ENCODE data around the gene TANGO2. TPM values are rescaled to one million over a fixed set of nuclear protein-coding genes. Genes with fewer than 3 reads are reported as not detected.
A peak's percentile ranks its signal among the peaks of the same experiment; 100 is the strongest.

Gene TANGO2
- polyA plus RNA-seq, 4 donors = 16.5 to 23.3 (median 20.9) TPM

DNA sequence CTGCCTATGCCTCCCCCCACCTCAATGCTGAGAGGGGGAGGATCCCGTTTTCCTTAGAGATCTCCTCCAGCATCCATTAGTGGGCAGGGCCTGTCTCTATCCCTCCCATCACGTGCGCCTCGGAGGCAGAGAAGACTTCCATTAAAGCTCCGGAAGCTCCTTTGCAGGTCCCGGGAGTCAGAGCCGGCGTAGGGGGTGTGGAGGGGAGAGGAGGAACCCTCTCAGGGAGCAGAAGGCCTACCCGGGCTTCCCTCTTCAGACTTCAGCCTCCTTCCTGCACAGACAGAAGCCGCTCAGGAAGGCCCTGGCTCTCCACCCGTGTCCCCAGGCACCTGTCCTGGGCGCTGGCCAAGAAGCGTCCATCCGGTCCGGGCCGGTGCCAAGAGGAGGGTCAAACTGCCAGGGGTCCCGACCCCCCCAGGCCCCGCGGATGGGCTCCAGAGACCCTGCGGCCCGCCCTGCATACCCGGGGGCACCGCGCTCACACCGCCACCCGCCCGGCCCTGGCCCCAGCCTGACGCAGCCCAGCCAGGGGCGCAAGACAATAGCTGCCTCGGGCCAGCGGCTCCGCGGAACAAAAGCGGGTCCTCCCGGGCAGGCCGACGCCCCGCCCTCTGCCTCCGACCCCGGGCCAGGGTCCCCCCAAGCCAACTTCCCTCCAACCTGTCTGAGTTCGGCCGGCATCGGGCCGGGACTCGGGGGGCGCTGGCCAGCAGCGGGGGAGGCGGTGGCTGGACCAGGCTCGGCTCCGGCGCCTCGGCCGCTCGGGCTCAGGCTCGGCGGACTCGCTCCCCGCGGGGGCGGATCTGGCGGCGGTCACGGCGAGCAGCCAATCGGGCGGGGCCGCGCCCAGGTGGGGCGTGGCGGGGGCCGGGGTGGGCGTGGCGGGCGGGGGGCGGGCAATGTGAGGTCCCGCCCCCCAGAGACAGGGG lies 34.2 kb upstream of the TANGO2 start:
- peak; percentile 73 to 86 for DNase-seq
- Histone ChIP-seq H3K4me3 (ENCODE audit: low read depth in 1 of 3, low read length in 3 of 3) (peak overlapping the region; percentile 55 to 59 (median 57)), H3K4me1 (ENCODE audit: control insufficient read depth in 3 of 3, insufficient read depth in 2 of 3, low read depth in 1 of 3, low read length in 2 of 3) (peaks cover 0 to 13% (median 2%) of the 10 kb centered on the region in 3 donors), H3K27me3 (ENCODE audit: control insufficient read depth in 3 of 3, insufficient read depth in 3 of 3, low read length in 3 of 3) (no peaks in the 10 kb centered on the region), H3K36me3 (ENCODE audit: control insufficient read depth in 3 of 3, insufficient read depth in 2 of 3, low read depth in 1 of 3, low read length in 3 of 3) (peaks cover 0 to 29% (median 0%) of the 10 kb centered on the region in 3 donors), H3K9me3 (ENCODE audit: control insufficient read depth in 2 of 2, insufficient read depth in 1 of 2, low read depth in 1 of 2, low read length in 1 of 2) (no peaks in the 10 kb centered on the region), H3K27ac (ENCODE audit: low read depth in 1 of 3, low read length in 2 of 3) (peak overlapping the region in 2 of 3 donors; percentile 37 to 42)
- WGBS, 3 donors = 1 to 5% (median 2%) methylated on average over 38 to 75 of the region's 76 CpGs
- FAIRE-seq = no peak

DNA sequence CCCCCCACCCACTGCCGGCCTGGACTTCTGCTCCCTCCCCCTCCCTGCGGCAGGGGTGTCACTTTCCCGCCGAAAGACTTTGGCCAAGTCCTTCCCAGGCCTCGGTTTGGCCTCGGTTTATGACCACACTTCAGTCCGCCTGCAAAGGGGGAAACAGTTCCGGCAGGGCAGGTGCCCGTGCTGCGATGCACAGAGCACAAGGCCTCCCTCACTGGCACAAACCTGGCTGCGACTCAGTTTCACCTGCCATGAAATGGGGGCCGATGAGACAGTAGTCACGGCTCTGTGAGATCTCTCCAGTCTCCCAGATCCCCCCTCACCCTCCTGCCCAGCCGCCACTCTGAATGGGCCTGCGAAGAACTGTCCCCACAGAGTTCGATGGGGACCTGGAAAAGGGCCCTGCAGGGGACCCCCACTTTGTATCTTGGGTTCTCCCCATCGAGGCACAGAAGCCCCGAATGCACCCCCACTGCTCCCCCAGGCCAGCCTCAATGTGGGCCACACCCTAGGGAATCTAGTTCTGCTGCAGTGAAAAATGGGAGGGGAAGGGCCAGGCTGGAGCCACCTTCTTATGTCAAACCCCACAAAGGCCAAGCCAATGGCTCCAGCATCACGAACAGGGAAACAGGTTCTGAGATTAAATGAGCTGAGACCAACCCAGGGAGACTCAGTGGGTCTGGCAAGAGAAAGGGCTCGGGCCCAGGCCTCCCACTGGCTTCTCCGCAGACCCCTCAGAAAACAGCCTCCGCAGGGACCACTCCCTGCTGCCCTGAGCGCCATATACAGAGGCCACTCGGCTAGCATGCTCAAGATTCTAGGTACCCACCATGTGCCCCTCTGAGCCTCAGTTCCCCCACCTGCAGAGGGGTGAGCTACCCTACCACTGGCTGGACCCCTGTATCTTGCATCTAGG lies 33.3 kb upstream of the TANGO2 start:
- DNase-seq = peak in 1 of 2 donors; percentile 46
- peaks cover 0 to 13% (median 2%) of the 10 kb centered on the region in 3 donors for H3K4me1 ChIP-seq (ENCODE audit: control insufficient read depth in 3 of 3, insufficient read depth in 2 of 3, low read depth in 1 of 3, low read length in 2 of 3)
- WGBS, 3 donors = 48 to 59% (median 56%) methylated on average over 21 to 24 of the region's 24 CpGs
- H3K27ac ChIP-seq (ENCODE audit: low read depth in 1 of 3, low read length in 2 of 3) = no peak overlapping the region
- no peak overlapping the region for H3K4me3 ChIP-seq (ENCODE audit: low read depth in 1 of 3, low read length in 3 of 3)
- H3K27me3 ChIP-seq (ENCODE audit: control insufficient read depth in 3 of 3, insufficient read depth in 3 of 3, low read length in 3 of 3) = no peaks in the 10 kb centered on the region
- peaks cover 0 to 22% (median 0%) of the 10 kb centered on the region in 3 donors for H3K36me3 ChIP-seq (ENCODE audit: control insufficient read depth in 3 of 3, insufficient read depth in 2 of 3, low read depth in 1 of 3, low read length in 3 of 3)
- no peaks in the 10 kb centered on the region for H3K9me3 ChIP-seq (ENCODE audit: control insufficient read depth in 2 of 2, insufficient read depth in 1 of 2, low read depth in 1 of 2, low read length in 1 of 2)
- no peak for FAIRE-seq

DNA sequence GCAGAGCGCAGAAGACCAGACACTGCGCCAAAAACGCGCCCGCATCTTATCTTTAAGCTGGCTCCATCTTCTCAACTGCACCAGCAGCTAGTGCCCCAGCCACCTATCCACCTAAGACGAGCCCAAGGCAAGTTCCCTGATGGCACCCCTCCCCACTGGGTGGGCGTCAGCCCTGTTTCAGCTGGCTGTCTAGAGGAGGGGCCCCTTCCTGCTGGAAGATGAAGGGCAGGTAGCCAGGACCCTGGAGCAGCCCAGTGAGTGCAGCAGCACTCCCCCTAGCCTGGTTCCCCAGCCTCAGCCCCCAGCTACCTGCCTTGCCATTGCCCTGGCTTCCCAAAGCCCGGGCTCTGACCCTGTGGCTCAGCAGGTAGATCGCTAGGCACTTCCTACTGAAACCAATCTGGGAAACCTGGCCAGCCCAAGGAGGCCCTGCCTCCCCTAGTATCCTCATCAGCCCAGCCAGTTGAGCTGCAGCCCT lies 32.5 kb upstream of the TANGO2 start:
- no peaks in the 10 kb centered on the region for H3K9me3 ChIP-seq (ENCODE audit: control insufficient read depth in 2 of 2, insufficient read depth in 1 of 2, low read depth in 1 of 2, low read length in 1 of 2)
- WGBS, 3 donors = 85 to 92% (median 88%) methylated on average over 9 of the region's 9 CpGs
- no peak overlapping the region for H3K27ac ChIP-seq (ENCODE audit: low read depth in 1 of 3, low read length in 2 of 3)
- FAIRE-seq (no peak), DNase-seq (no peak)
- H3K36me3 ChIP-seq (ENCODE audit: control insufficient read depth in 3 of 3, insufficient read depth in 2 of 3, low read depth in 1 of 3, low read length in 3 of 3) = peaks cover 0 to 18% (median 0%) of the 10 kb centered on the region in 3 donors
- H3K4me1 ChIP-seq (ENCODE audit: control insufficient read depth in 3 of 3, insufficient read depth in 2 of 3, low read depth in 1 of 3, low read length in 2 of 3) = peaks cover 0 to 13% (median 2%) of the 10 kb centered on the region in 3 donors
- no peak overlapping the region for H3K4me3 ChIP-seq (ENCODE audit: low read depth in 1 of 3, low read length in 3 of 3)
- no peaks in the 10 kb centered on the region for H3K27me3 ChIP-seq (ENCODE audit: control insufficient read depth in 3 of 3, insufficient read depth in 3 of 3, low read length in 3 of 3)

DNA sequence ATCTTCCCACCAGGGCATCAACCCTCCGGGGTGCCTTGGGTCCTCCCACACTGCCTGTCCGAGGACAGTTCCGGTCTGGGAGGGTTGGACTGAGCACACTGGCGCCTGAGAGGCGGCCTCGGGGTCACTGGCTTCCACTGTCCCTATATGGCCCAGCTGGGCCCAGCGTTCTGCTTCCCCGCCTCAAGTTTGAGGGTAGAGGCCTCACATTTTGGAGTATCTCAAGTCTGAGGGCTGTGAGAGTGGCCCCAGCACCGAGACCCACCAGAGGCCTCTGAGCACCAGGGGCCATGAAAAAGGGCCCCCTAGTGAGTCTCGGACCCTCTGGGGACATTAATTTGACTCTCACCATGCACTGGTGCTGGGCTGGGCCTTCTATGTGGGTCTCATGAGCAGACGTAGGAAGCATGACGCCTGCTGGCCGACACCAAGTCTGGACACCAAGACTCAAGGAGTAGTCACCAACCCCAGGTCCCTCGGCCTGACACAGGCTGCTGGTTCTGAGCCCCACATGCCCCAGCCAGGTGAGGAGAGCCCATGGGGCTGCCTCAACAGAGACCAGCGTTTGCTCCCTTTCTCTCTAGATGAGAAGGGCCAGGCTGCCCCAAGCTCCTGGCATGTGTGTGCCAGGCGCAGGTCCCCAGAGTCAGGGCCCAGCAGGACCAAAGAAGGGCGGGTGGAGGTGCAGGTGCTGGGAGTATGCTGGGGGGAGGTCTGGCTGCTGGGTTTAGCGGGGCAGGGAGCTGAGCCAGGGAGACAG lies 31.8 kb upstream of the TANGO2 start:
- H3K27ac ChIP-seq (ENCODE audit: low read depth in 1 of 3, low read length in 2 of 3) = peak overlapping the region in 1 of 3 donors; percentile 24
- no peak for FAIRE-seq

DNA sequence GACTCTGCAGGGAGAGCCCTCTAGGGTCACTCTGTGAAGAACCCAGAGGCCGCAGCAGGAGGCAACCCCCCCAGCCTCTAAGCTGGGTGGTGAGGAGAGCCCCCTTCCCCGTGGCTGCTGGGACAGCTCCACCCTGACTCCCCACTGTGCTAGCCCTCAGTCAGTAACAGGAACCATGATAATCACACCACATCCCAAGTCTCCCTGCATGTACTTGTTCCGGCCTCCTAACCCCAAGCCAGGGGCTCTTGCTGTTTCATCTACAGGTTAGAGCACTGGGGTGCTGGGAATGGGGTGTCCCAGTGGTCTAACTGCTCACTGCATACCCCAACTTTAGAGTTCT lies 31.2 kb upstream of the TANGO2 start:
- peaks cover 0 to 13% (median 2%) of the 10 kb centered on the region in 3 donors for H3K4me1 ChIP-seq (ENCODE audit: control insufficient read depth in 3 of 3, insufficient read depth in 2 of 3, low read depth in 1 of 3, low read length in 2 of 3)
- H3K27ac ChIP-seq (ENCODE audit: low read depth in 1 of 3, low read length in 2 of 3) = no peak overlapping the region
- peaks cover 0 to 11% (median 0%) of the 10 kb centered on the region in 3 donors for H3K36me3 ChIP-seq (ENCODE audit: control insufficient read depth in 3 of 3, insufficient read depth in 2 of 3, low read depth in 1 of 3, low read length in 3 of 3)
- no peaks in the 10 kb centered on the region for H3K9me3 ChIP-seq (ENCODE audit: control insufficient read depth in 2 of 2, insufficient read depth in 1 of 2, low read depth in 1 of 2, low read length in 1 of 2)
- FAIRE-seq (no peak), DNase-seq (no peak)
- H3K27me3 ChIP-seq (ENCODE audit: control insufficient read depth in 3 of 3, insufficient read depth in 3 of 3, low read length in 3 of 3) = no peaks in the 10 kb centered on the region
- 82 to 87% (median 83%) methylated on average over 3 of the region's 3 CpGs for WGBS, 3 donors
- no peak overlapping the region for H3K4me3 ChIP-seq (ENCODE audit: low read depth in 1 of 3, low read length in 3 of 3)

More for the DNA sequence above, 31.8 kb upstream of the TANGO2 start:
- no peaks in the 10 kb centered on the region for H3K9me3 ChIP-seq (ENCODE audit: control insufficient read depth in 2 of 2, insufficient read depth in 1 of 2, low read depth in 1 of 2, low read length in 1 of 2)
- peaks cover 0 to 12% (median 0%) of the 10 kb centered on the region in 3 donors for H3K36me3 ChIP-seq (ENCODE audit: control insufficient read depth in 3 of 3, insufficient read depth in 2 of 3, low read depth in 1 of 3, low read length in 3 of 3)
- 81 to 89% (median 88%) methylated on average over 18 of the region's 18 CpGs for WGBS, 3 donors
- no peaks in the 10 kb centered on the region for H3K27me3 ChIP-seq (ENCODE audit: control insufficient read depth in 3 of 3, insufficient read depth in 3 of 3, low read length in 3 of 3)
- no peak for DNase-seq
- no peak overlapping the region for H3K4me3 ChIP-seq (ENCODE audit: low read depth in 1 of 3, low read length in 3 of 3)
- H3K4me1 ChIP-seq (ENCODE audit: control insufficient read depth in 3 of 3, insufficient read depth in 2 of 3, low read depth in 1 of 3, low read length in 2 of 3) = peaks cover 0 to 13% (median 2%) of the 10 kb centered on the region in 3 donors

DNA sequence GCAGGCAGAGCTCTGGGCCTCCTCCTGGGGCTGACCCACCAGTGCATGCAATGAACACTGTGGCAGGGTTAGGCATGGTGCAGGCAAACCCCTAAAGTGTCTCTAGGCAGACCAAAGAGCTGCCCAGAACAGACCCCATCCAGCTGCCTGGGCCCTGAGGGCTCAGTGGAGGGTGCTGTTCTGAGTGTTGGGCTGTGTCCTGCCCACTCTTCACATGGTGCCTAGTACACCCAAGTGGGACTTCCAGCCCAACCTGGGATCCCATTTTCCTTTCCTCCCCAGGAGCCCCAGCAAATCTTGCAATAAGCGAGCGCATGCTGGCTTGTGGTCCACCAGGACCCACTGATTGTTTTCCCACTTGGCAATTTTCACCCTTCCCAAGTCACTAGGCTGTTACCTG lies 30.7 kb upstream of the TANGO2 start:
- Histone ChIP-seq H3K27ac (ENCODE audit: low read depth in 1 of 3, low read length in 2 of 3) (no peak overlapping the region), H3K4me3 (ENCODE audit: low read depth in 1 of 3, low read length in 3 of 3) (no peak overlapping the region), H3K4me1 (ENCODE audit: control insufficient read depth in 3 of 3, insufficient read depth in 2 of 3, low read depth in 1 of 3, low read length in 2 of 3) (peaks cover 0 to 13% (median 2%) of the 10 kb centered on the region in 3 donors), H3K36me3 (ENCODE audit: control insufficient read depth in 3 of 3, insufficient read depth in 2 of 3, low read depth in 1 of 3, low read length in 3 of 3) (peaks cover 0 to 10% (median 0%) of the 10 kb centered on the region in 3 donors), H3K27me3 (ENCODE audit: control insufficient read depth in 3 of 3, insufficient read depth in 3 of 3, low read length in 3 of 3) (no peaks in the 10 kb centered on the region), H3K9me3 (ENCODE audit: control insufficient read depth in 2 of 2, insufficient read depth in 1 of 2, low read depth in 1 of 2, low read length in 1 of 2) (no peaks in the 10 kb centered on the region)
- 49 to 100% (median 56%) methylated on average over 2 of the region's 2 CpGs for WGBS, 3 donors
- DNase-seq (no peak), FAIRE-seq (no peak)

DNA sequence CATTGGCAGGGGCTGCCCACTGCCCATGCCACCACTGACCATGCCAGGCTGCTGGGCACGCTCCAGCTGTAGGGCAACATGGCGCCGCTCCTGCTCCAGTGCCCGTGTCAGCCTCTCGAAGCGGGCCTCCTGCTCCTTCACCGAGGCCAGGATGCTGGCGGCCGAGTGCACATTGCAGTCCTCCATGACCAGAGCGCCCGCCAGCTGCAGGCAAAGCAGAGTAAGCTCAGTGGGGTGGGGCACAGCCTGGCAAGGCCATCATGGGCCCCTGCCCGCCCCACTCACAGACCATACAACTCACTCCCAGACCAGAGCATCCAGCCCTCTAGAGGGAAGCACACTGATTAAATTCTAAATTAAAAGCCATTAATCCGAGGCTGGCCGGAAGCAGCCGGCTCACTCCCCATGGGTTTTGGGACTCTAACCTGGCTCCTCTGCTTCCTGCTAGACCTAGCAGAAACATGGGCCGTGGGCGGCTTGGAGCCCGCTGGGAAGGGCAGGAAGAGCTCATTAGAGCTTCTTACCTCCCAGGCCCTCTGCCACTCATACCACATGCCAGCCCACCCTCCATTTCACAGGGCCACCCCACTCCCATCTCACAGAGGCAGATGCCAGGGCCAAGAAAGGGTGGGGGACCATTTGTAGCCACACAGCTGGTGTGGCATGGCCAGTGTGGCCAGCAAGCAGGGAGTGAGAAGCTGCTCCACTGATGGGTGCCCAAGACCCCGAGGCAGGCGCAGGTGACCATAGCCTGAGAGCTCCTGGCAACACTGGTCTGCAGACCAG lies 30.1 kb upstream of the TANGO2 start:
- no peaks in the 10 kb centered on the region for H3K9me3 ChIP-seq (ENCODE audit: control insufficient read depth in 2 of 2, insufficient read depth in 1 of 2, low read depth in 1 of 2, low read length in 1 of 2)
- FAIRE-seq (no peak), DNase-seq (no peak)
- H3K27ac ChIP-seq (ENCODE audit: low read depth in 1 of 3, low read length in 2 of 3) = no peak overlapping the region
- 92 to 96% (median 92%) methylated on average over 20 of the region's 20 CpGs for WGBS, 3 donors
- no peak overlapping the region for H3K4me3 ChIP-seq (ENCODE audit: low read depth in 1 of 3, low read length in 3 of 3)
- H3K4me1 ChIP-seq (ENCODE audit: control insufficient read depth in 3 of 3, insufficient read depth in 2 of 3, low read depth in 1 of 3, low read length in 2 of 3) = peaks cover 0 to 8% (median 2%) of the 10 kb centered on the region in 3 donors
- peaks cover 0 to 3% (median 0%) of the 10 kb centered on the region in 3 donors for H3K36me3 ChIP-seq (ENCODE audit: control insufficient read depth in 3 of 3, insufficient read depth in 2 of 3, low read depth in 1 of 3, low read length in 3 of 3)
- no peaks in the 10 kb centered on the region for H3K27me3 ChIP-seq (ENCODE audit: control insufficient read depth in 3 of 3, insufficient read depth in 3 of 3, low read length in 3 of 3)

Data from small intestine (tissue), 7 donors.